Choroid plexus epithelial cell (primary cell): Measurements from ENCODE around the gene GABRE.

Experiments
- DNase-seq: peaks from one replicate; pipeline ENCODE4 v3.0.0-alpha.2; 2010; ENCODE audit warnings: low read depth
- H3K4me3 ChIP-seq: 2 replicates; pipeline ENCODE4 v1.5.1; 2011; ENCODE audit warnings: low read depth, mild to moderate bottlenecking, control low read depth, low read length, moderate library complexity
- TF ChIP-seq, protein P1 (sequence below): conservative IDR thresholded peaks from 2 replicates; pipeline ENCODE4 v1.5.1; 2011; ENCODE audit warnings: low read depth, mild to moderate bottlenecking, control low read depth, inconsistent platforms, low read length, moderate library complexity

GABRE gene

DNA sequence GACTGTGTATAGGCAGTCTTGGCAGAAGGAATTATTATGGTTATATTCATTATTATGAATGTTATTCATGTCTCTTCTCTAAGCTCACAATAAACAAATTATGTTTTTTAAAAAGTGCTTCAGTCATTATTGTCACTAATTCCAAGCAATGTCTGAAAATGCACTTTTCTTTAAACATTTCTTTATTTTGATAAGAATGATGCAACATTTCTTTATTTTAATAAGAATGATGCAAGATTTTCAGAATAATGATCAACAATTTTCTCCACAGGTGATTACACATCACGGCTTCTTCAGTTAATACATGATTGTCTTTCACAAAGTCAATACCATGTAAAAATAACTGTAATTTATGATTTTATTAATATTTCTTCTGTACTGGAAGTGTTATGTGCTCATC lies 39.1 kb downstream of the GABRE start:
- TF ChIP-seq, protein P1, sequence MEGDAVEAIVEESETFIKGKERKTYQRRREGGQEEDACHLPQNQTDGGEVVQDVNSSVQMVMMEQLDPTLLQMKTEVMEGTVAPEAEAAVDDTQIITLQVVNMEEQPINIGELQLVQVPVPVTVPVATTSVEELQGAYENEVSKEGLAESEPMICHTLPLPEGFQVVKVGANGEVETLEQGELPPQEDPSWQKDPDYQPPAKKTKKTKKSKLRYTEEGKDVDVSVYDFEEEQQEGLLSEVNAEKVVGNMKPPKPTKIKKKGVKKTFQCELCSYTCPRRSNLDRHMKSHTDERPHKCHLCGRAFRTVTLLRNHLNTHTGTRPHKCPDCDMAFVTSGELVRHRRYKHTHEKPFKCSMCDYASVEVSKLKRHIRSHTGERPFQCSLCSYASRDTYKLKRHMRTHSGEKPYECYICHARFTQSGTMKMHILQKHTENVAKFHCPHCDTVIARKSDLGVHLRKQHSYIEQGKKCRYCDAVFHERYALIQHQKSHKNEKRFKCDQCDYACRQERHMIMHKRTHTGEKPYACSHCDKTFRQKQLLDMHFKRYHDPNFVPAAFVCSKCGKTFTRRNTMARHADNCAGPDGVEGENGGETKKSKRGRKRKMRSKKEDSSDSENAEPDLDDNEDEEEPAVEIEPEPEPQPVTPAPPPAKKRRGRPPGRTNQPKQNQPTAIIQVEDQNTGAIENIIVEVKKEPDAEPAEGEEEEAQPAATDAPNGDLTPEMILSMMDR: no peak
- H3K4me3 ChIP-seq: no peak overlapping the region
- no peak for DNase-seq

DNA sequence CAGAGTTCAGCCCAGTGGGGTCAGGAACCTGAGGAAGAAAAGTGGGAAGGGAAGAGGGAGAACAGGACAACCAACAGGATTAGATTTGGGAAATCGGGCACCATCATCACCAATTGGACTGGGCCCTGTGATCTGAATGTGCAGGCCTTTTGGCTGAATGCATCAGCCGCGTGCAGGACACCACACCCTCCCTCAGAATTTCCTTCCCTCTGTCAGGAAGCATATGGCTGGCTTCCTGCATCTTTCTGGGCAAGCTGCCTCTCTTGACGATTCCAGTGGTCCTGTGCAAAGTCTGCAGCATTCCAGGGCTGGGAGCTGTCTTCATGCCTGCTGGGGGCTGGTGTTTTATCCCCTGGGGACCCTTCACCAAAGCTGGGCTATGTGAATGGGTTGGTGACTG lies 45.4 kb downstream of the GABRE start:
- H3K4me3 ChIP-seq: no peak overlapping the region
- no peak for DNase-seq
- TF ChIP-seq, protein P1: no peak

DNA sequence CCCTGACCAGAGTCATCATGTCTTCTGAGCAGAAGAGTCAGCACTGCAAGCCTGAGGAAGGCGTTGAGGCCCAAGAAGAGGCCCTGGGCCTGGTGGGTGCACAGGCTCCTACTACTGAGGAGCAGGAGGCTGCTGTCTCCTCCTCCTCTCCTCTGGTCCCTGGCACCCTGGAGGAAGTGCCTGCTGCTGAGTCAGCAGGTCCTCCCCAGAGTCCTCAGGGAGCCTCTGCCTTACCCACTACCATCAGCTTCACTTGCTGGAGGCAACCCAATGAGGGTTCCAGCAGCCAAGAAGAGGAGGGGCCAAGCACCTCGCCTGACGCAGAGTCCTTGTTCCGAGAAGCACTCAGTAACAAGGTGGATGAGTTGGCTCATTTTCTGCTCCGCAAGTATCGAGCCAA lies 50.8 kb downstream of the GABRE start:
- TF ChIP-seq, protein P1: no peak
- no peak overlapping the region for H3K4me3 ChIP-seq
- DNase-seq: no peak

DNA sequence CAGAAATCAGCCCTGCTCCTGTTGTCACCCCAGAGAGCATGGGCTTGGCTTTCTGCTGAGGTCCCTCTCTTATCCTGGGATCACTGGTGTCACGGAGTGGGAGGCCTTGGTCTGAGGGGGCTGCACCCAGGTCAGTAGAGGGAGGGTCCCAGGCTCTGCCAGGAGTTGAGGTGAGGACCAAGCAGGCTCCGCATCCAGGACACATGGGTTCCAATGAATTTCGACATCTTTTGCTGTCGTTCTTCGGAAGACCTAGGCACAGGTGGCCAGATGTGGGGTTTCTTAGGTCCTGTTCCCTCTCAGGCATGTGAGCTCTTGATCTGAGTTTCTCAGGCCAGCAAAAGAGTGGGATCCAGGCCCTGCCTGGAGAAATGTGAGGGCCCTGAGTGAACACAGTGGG lies 51.8 kb downstream of the GABRE start:
- DNase-seq: no peak
- H3K4me3 ChIP-seq: no peak overlapping the region
- TF ChIP-seq, protein P1: no peak

DNA sequence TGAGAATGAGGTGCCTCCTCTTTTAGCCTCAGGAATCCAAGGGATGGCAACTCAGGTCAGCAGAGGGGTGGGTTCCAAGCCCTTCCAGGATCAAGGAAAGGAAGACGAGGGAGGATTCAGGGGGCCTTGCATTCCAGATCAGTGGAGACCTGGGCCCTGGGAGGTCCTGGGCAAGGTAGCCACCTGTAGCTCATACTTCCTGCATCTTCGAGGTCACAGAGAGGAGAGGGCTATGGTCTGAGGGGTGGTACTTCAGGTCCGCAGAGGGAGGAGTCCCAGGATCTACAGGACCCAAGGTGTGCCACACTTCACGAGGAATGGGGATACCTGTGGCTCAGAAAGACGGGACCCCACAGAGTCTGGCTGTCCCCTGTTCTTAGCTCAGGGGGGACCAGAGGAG lies 52.6 kb downstream of the GABRE start:
- H3K4me3 ChIP-seq: no peak overlapping the region
- no peak for DNase-seq
- TF ChIP-seq, protein P1: no peak

DNA sequence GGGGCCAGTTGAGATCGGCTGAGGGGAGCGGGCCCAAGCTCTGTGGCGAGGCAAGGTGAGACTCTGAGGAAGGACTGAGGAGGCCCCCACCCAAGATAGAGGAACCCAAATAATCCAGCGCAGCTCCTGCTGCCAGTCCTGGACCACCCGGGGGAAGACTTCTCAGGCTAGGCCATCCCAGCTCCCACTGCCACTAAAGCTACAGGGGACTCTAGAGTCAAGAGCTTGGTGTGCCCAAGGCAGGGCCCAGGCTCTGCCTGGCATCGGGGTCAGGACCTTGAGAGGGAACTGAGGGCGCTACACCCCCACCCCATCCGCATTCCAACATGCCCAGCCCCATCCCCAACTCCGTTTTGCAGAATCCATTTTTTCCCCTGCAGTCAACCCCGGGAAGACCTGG lies 53.2 kb downstream of the GABRE start:
- no peak overlapping the region for H3K4me3 ChIP-seq
- DNase-seq: no peak

DNA sequence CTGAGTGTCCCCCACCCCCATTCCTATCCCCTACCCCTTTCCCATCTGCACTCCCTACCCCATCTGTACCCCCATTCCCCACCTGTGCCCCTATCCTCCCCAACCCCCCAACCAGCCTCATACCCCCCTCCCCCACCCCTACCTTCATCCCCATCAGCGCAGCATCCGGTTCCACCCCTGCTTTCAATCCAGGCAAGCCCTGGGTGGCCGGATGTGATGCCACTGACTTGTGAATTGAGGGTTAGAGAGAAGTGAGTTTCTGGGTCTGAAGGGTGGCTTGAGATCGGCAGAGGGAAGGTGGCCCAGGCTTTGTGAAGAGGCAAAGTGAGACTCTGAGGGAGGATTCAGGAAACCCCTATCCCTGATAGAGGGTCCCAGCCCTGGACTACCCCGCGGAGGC lies 53.9 kb downstream of the GABRE start:
- no peak overlapping the region for H3K4me3 ChIP-seq
- no peak for DNase-seq
- TF ChIP-seq, protein P1: no peak

More for the DNA sequence above, 53.2 kb downstream of the GABRE start:
- TF ChIP-seq, protein P1: no peak
